ACC112 (cell line): Measurements from ENCODE around the gene ANXA5.
A peak's percentile ranks its signal among the peaks of the same experiment; 100 is the strongest.

Experiments used
- H2AFZ ChIP-seq: fragments of 200-600 bp; sonication (generic); one replicate; pipeline ENCODE4 v1.6.0; 2017; ENCODE audit warnings: antibody characterized with exemption, low read length; ENCODE audit not compliant: unreplicated experiment
- H3K27ac ChIP-seq: fragments of 200-600 bp; sonication (generic); 2 replicates; pipeline ENCODE4 v1.5.1; 2014; ENCODE audit warnings: low read depth, mild to moderate bottlenecking, antibody characterized with exemption, low read length, moderate library complexity
- H3K27me3 ChIP-seq: fragments of 200-600 bp; sonication (generic); 2 replicates; pipeline ENCODE4 v1.6.1; 2014; ENCODE audit warnings: mild to moderate bottlenecking, antibody characterized with exemption, low read length, moderate library complexity, mixed read lengths; ENCODE audit not compliant: insufficient read depth
- H3K36me3 ChIP-seq: fragments of 200-600 bp; sonication (generic); 2 replicates; pipeline ENCODE4 v1.6.1; 2016; ENCODE audit warnings: mild to moderate bottlenecking, antibody characterized with exemption, low read length, moderate library complexity, mixed read lengths; ENCODE audit not compliant: insufficient read depth
- H3K4me1 ChIP-seq: fragments of 200-600 bp; sonication (generic); one replicate; pipeline ENCODE4 v1.6.1; 2016; ENCODE audit warnings: low read length, mixed read lengths; ENCODE audit not compliant: insufficient read depth, unreplicated experiment, control insufficient read depth
- H3K4me3 ChIP-seq: fragments of 200-600 bp; sonication (generic); 2 replicates; pipeline ENCODE4 v1.5.1; 2014; ENCODE audit warnings: mild to moderate bottlenecking, low read depth, low read length
- H3K79me2 ChIP-seq: fragments of 200-600 bp; sonication (generic); one replicate; pipeline ENCODE4 v1.6.0; 2016; ENCODE audit warnings: low read length; ENCODE audit not compliant: control insufficient read depth, unreplicated experiment, insufficient read depth

ANXA5 gene

GRCh38 chr4:121696581-121697461, at the start of gene ANXA5:
TSS of gene ANXA5 (minus strand) at chr4:121696980. CDS start at chr4:121696589, 391 bp downstream.
- Histone ChIP-seq H3K36me3 (peaks cover 13% of the 10 kb centered on the region), H3K27ac (peak within 1 kb of the TSS; percentile 98), H2AFZ (peak within 1 kb of the TSS; percentile 74), H3K4me1 (peaks cover 38% of the 10 kb centered on the region), H3K27me3 (no peaks in the 10 kb centered on the region), H3K4me3 (peak within 1 kb of the TSS; percentile 84), H3K79me2 (peaks cover 50% of the 10 kb centered on the region)

GRCh38 chr4:121742794-121743193, 46.0 kb upstream of the ANXA5 start:
- no peaks in the 10 kb centered on the region for H3K27me3 ChIP-seq
- H3K4me1 ChIP-seq: peaks cover 4% of the 10 kb centered on the region
- no peak overlapping the region for H3K4me3 ChIP-seq
- H3K79me2 ChIP-seq: no peaks in the 10 kb centered on the region
- no peak overlapping the region for H3K27ac ChIP-seq
- no peak overlapping the region for H2AFZ ChIP-seq
- H3K36me3 ChIP-seq: no peaks in the 10 kb centered on the region

- H3K27me3 ChIP-seq: no peaks in the 10 kb centered on the region
- H2AFZ ChIP-seq: no peak overlapping the region
- no peaks in the 10 kb centered on the region for H3K36me3 ChIP-seq
- H3K27ac ChIP-seq: no peak overlapping the region
- no peaks in the 10 kb centered on the region for H3K79me2 ChIP-seq
- H3K4me1 ChIP-seq: peaks cover 4% of the 10 kb centered on the region
- H3K4me3 ChIP-seq: no peak overlapping the region
Measured at GRCh38 chr4:121741751-121742150, 45.0 kb upstream of the ANXA5 start.

- no peak overlapping the region for H2AFZ ChIP-seq
Measured at GRCh38 chr4:121740796-121741409, 44.1 kb upstream of the ANXA5 start.

GRCh38 chr4:121739575-121739974, 42.8 kb upstream of the ANXA5 start:
- H3K79me2 ChIP-seq: no peaks in the 10 kb centered on the region
- H2AFZ ChIP-seq: no peak overlapping the region
- no peaks in the 10 kb centered on the region for H3K27me3 ChIP-seq
- H3K27ac ChIP-seq: no peak overlapping the region
- H3K4me1 ChIP-seq: peaks cover 4% of the 10 kb centered on the region
- H3K4me3 ChIP-seq: no peak overlapping the region
- H3K36me3 ChIP-seq: no peaks in the 10 kb centered on the region

More at GRCh38 chr4:121740796-121741409, 44.1 kb upstream of the ANXA5 start:
- Histone ChIP-seq H3K4me1 (peaks cover 4% of the 10 kb centered on the region), H3K79me2 (no peaks in the 10 kb centered on the region), H3K27me3 (no peaks in the 10 kb centered on the region), H3K27ac (no peak overlapping the region), H3K36me3 (no peaks in the 10 kb centered on the region), H3K4me3 (no peak overlapping the region)

GRCh38 chr4:121738780-121739535, 42.2 kb upstream of the ANXA5 start:
- Histone ChIP-seq H3K36me3 (no peaks in the 10 kb centered on the region), H3K27ac (no peak overlapping the region), H3K27me3 (no peaks in the 10 kb centered on the region), H3K4me1 (peaks cover under 1% of the 10 kb centered on the region), H2AFZ (no peak overlapping the region), H3K79me2 (no peaks in the 10 kb centered on the region), H3K4me3 (no peak overlapping the region)

- no peaks in the 10 kb centered on the region for H3K27me3 ChIP-seq
- H3K79me2 ChIP-seq: no peaks in the 10 kb centered on the region
- H3K36me3 ChIP-seq: no peaks in the 10 kb centered on the region
- no peak overlapping the region for H3K27ac ChIP-seq
- H2AFZ ChIP-seq: no peak overlapping the region
- no peaks in the 10 kb centered on the region for H3K4me1 ChIP-seq
- no peak overlapping the region for H3K4me3 ChIP-seq
Measured at GRCh38 chr4:121737846-121738554, 41.2 kb upstream of the ANXA5 start.

- no peaks in the 10 kb centered on the region for H3K4me1 ChIP-seq
- no peaks in the 10 kb centered on the region for H3K79me2 ChIP-seq
- no peak overlapping the region for H3K27ac ChIP-seq
- H2AFZ ChIP-seq: no peak overlapping the region
- H3K36me3 ChIP-seq: no peaks in the 10 kb centered on the region
- no peak overlapping the region for H3K4me3 ChIP-seq
- no peaks in the 10 kb centered on the region for H3K27me3 ChIP-seq
Measured at GRCh38 chr4:121736735-121737351, 40.1 kb upstream of the ANXA5 start.

- H3K27me3 ChIP-seq: no peaks in the 10 kb centered on the region
- no peak overlapping the region for H3K27ac ChIP-seq
- no peaks in the 10 kb centered on the region for H3K4me1 ChIP-seq
- H3K4me3 ChIP-seq: no peak overlapping the region
- no peaks in the 10 kb centered on the region for H3K36me3 ChIP-seq
- H2AFZ ChIP-seq: peak overlapping the region; percentile 52
- no peaks in the 10 kb centered on the region for H3K79me2 ChIP-seq
Measured at GRCh38 chr4:121734571-121734970, 37.8 kb upstream of the ANXA5 start.

- Histone ChIP-seq H3K79me2 (no peaks in the 10 kb centered on the region), H3K4me1 (peaks cover 4% of the 10 kb centered on the region), H2AFZ (no peak overlapping the region), H3K27me3 (no peaks in the 10 kb centered on the region), H3K36me3 (no peaks in the 10 kb centered on the region), H3K27ac (no peak overlapping the region), H3K4me3 (no peak overlapping the region)
Measured at GRCh38 chr4:121733942-121734341, 37.2 kb upstream of the ANXA5 start.
